HepG2 (cell line): Measurements from ENCODE around the gene PSMC3IP. TPM values are rescaled to one million over a fixed set of nuclear protein-coding genes. Genes with fewer than 3 reads are reported as not detected.
A peak's percentile ranks its signal among the peaks of the same experiment; 100 is the strongest.

Source experiments
- AKAP8 ChIP-seq: sonication (generic); formaldehyde crosslinking; IDR thresholded peaks from 2 replicates; pipeline ENCODE4 v1.5.1; 2020; ENCODE audit warnings: mild to moderate bottlenecking, missing genetic modification reagents
- ASH2L ChIP-seq: fragments of 300-600, 200-600 bp; sonication (generic); IDR thresholded peaks from 2 replicates; pipeline ENCODE4 v1.7.0; 2017; ENCODE audit warnings: low read depth, mild to moderate bottlenecking, moderate library complexity, mixed read lengths, low read length; ENCODE audit not compliant: insufficient read length
- ELF4 ChIP-seq: sonication (generic); formaldehyde crosslinking; IDR thresholded peaks from 2 replicates; pipeline ENCODE4 v1.5.0; 2020; ENCODE audit warnings: missing genetic modification reagents, mild to moderate bottlenecking, moderate library complexity, borderline replicate concordance
- GZF1 ChIP-seq: sonication (generic); formaldehyde crosslinking; IDR thresholded peaks from 2 replicates; pipeline ENCODE4 v1.5.1; 2020; ENCODE audit warnings: mild to moderate bottlenecking, missing genetic modification reagents
- KLF16 ChIP-seq, 2 experiments: sonication (generic) in 1 of 2; formaldehyde crosslinking in 1 of 2; IDR thresholded peaks; 2 replicates each; pipeline versions ENCODE4 v1.6.1 to v1.8.0; 2016 to 2023; ENCODE audit warnings: missing genetic modification reagents in 2 of 2, missing compliant biosample characterization in 1 of 2
- MXD3 ChIP-seq: IDR thresholded peaks from 2 replicates; pipeline ENCODE4 v1.6.1; 2016; ENCODE audit warnings: mild to moderate bottlenecking, missing biosample characterization, missing genetic modification reagents
- SCMH1 ChIP-seq: sonication (generic); formaldehyde crosslinking; IDR thresholded peaks from 2 replicates; pipeline ENCODE4 v1.9.0; 2021; ENCODE audit warnings: missing genetic modification reagents, mild to moderate bottlenecking, borderline replicate concordance
- SRSF4 ChIP-seq: fragments of 200-400 bp; formaldehyde crosslinking; IDR thresholded peaks from one replicate; pipeline ENCODE4 v1.6.1; 2018; ENCODE audit warnings: mild to moderate bottlenecking, low read depth, low read length, moderate library complexity; ENCODE audit not compliant: poor library complexity, severe bottlenecking
- TBP ChIP-seq: sonication (generic); formaldehyde crosslinking; IDR thresholded peaks from 2 replicates; pipeline ENCODE4 v1.5.0; 2020; ENCODE audit warnings: missing genetic modification reagents
- ZBTB26 ChIP-seq: IDR thresholded peaks from 2 replicates; pipeline ENCODE4 v1.6.1; 2016; ENCODE audit warnings: missing compliant biosample characterization, missing genetic modification reagents, borderline replicate concordance
- ZBTB4 ChIP-seq: sonication (generic); formaldehyde crosslinking; IDR thresholded peaks from 2 replicates; pipeline ENCODE4 v1.4.0; 2020; ENCODE audit warnings: missing genetic modification reagents, mild to moderate bottlenecking, borderline replicate concordance
- ZNF251 ChIP-seq: sonication (generic); formaldehyde crosslinking; IDR thresholded peaks from 2 replicates; pipeline ENCODE4 v1.9.0; 2021; ENCODE audit warnings: mild to moderate bottlenecking, missing genetic modification reagents
- ZNF33A ChIP-seq: sonication (generic); formaldehyde crosslinking; IDR thresholded peaks from 2 replicates; pipeline ENCODE4 v1.5.1; 2020; ENCODE audit warnings: missing genetic modification reagents, mild to moderate bottlenecking, moderate library complexity, borderline replicate concordance
- ZNF367 ChIP-seq: sonication (generic); formaldehyde crosslinking; IDR thresholded peaks from 2 replicates; pipeline ENCODE4 v1.4.0; 2020; ENCODE audit warnings: missing genetic modification reagents, borderline replicate concordance
- ZNF432 ChIP-seq: sonication (generic); formaldehyde crosslinking; IDR thresholded peaks from 2 replicates; pipeline ENCODE4 v1.5.0; 2020; ENCODE audit warnings: missing genetic modification reagents, mild to moderate bottlenecking, borderline replicate concordance
- ZNF574 ChIP-seq: sonication (generic); formaldehyde crosslinking; IDR thresholded peaks from 2 replicates; pipeline ENCODE4 v1.4.0; 2020; ENCODE audit warnings: missing genetic modification reagents
- ZNF629 ChIP-seq: sonication (generic); formaldehyde crosslinking; conservative IDR thresholded peaks from 2 replicates; pipeline ENCODE4 v1.5.0; 2020; ENCODE audit warnings: missing genetic modification reagents
- ZNF761 ChIP-seq: sonication (generic); formaldehyde crosslinking; conservative IDR thresholded peaks from 2 replicates; pipeline ENCODE4 v1.4.0; 2020; ENCODE audit warnings: mild to moderate bottlenecking, missing genetic modification reagents
- ZNF766 ChIP-seq: sonication (generic); formaldehyde crosslinking; IDR thresholded peaks from 2 replicates; pipeline ENCODE4 v1.5.0; 2020; ENCODE audit warnings: missing genetic modification reagents, borderline replicate concordance
- polyA plus RNA-seq, 8 experiments: library from polyadenylated mRNA; depleted of rRNA in 3 of 8; stranded (reverse) in 7 of 8; unstranded in 1 of 8; fragments of >200 nt; fragmentation: Illumina TruSeq in 4 of 8; extraction: Trizol in 4 of 8; gene quantifications; 2 replicates each; pipeline versions ENCODE4 v1.2.1 to v1.2.3, GENCODE V29; 2011 to 2016; ENCODE audit warnings: low read depth in 4 of 8, missing spikeins in 1 of 8, mixed read lengths in 1 of 8; ENCODE audit not compliant: insufficient read depth in 1 of 8
- total RNA-seq, 5 experiments: library from RNA; depleted of rRNA; stranded (reverse); fragments of >200 nt; fragmentation: Illumina TruSeq; extraction: Trizol; gene quantifications; 2 replicates each; pipeline ENCODE4 v1.2.3, GENCODE V29; 2016; ENCODE audit warnings: low read depth in 1 of 5

PSMC3IP gene
- total and polyA plus RNA-seq, 2 of the 13 experiments (the other 11 are each of a cell fraction or from before 2014, with no cell fraction given) = 6.5 to 22.4 TPM

GRCh38 chr17:42536372-42537155 lies 41.0 kb downstream of the PSMC3IP start (continued):
- TF ChIP-seq ZNF766 (CRISPR knock-in tag) = no peak
- TF ChIP-seq ELF4 (CRISPR knock-in tag) = no peak; the same call in 1 of the 2 replicates
- peak in 1 of 2 experiments; percentile 81; a peak in 2 of 4 replicates for TF ChIP-seq KLF16 (CRISPR knock-in tag; IDR thresholded peaks at IDR 0.05)
- TF ChIP-seq ZNF761 (CRISPR knock-in tag) = peak; percentile 66; the same call in 1 of the 2 replicates
- peak; percentile 62 for TF ChIP-seq ZBTB4
- no peak for TF ChIP-seq ZNF432 (CRISPR knock-in tag)
- TF ChIP-seq SRSF4 = no peak
- TF ChIP-seq MXD3 (CRISPR knock-in tag) = no peak
- TF ChIP-seq ZNF251 (CRISPR knock-in tag) = no peak
- no peak for TF ChIP-seq AKAP8 (CRISPR knock-in tag)
- TF ChIP-seq ZNF629 = 0 out of 2 replicates have a peak, but pooled peaks have one; percentile 17
- TF ChIP-seq ZNF367 = no peak
- TF ChIP-seq ZNF574 (CRISPR knock-in tag) = peak; percentile 54; the same call in 1 of the 2 replicates
- no peak for TF ChIP-seq ZNF33A
- TF ChIP-seq GZF1 (CRISPR knock-in tag) = 0 out of 2 replicates have a peak, but pooled peaks have one; percentile 7
- peak; percentile 57 for TF ChIP-seq ASH2L
- TF ChIP-seq ZBTB26 (CRISPR knock-in tag) = no peak
- no peak for TF ChIP-seq SCMH1
- no peak for TF ChIP-seq TBP (CRISPR knock-in tag)
